ENCODE measurements around the gene NFIC.

The NFIC gene

DNA sequence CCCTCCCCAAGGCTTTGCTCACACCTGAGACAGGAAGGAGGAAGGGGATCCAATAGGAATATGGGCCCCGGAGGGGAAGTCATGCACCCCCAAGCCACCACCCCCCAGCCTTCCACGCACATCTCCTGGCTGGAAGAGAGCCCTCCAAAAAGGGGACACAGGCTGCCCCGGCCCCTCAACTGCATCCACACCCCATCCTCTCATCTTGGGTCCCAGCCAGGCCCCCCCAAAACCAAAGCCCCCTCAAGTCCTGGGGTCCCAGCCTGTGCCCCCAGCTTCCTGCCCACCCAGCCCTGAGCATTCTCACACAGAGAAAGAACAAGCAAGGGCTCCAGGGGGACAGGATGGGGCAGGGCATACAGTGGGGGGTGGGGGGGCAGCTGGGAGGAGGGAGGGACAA lies 101.8 kb downstream of the NFIC start:
- DNase-seq (ENCODE audit: low spot score): no peak

- DNase-seq (ENCODE audit: low spot score): no peak
Observed at GRCh38 chr19:3469638-3470499, 103.5 kb downstream of the NFIC start.

GRCh38 chr19:3470500-3471128 lies 104.2 kb downstream of the NFIC start:
- no peak for DNase-seq (ENCODE audit: low spot score)

DNA sequence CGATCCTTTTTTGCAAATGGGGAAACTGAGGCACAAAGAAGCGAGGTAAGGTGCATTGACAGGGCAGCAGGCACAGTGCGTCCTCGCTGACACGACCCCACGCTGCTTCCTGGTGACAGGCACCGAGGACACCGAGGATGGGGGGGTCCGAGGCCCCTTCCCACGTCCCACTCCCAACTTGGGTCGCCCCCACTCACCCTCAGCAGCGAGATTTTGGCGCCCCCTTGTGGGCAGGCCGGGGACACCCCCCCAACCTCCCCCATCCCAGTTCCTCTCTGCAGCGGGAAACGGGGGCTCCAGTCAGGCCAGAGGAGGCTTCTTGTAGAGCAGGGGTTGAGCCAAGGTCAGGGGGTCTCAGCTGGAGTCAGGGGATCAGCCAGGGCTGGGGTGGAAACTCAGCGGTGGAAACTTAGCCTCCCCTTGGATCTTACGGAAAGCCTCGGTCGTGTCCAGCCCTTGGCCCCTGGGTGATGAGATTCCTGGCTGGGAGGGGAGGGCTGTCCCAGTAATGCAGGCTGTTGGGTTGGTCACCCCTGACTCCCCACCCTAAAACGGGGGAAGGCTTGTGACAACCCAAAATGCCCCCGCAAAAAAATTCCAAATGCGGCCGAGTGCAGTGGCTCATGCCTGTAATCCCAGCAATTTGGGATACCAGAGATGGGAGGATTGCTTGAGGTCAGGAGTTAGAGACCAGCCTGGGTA lies 105.7 kb downstream of the NFIC start:
- DNase-seq (ENCODE audit: low spot score): peak; percentile 27

GRCh38 chr19:3474010-3474409 lies 107.6 kb downstream of the NFIC start:
- no peak for DNase-seq (ENCODE audit: low spot score)

DNA sequence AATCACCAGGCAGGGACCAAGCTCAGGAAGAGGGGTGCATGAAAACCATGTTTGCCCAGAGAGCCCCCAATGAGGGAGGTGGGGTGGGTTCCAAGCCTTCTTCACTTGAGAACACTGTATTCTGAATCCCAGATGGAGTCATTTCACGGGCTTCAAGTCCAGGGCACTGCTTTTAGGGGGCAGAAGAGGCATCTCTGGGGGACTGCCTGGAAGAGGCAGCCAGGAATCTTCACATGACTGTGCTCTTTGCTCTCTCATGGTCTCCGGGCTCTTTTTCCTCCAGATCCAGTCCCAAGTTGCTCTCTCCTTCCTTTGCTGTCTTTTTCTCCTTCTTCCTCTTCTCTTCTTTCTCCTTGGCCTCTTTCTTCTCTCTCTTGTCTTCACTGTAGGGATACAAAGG lies 108.2 kb downstream of the NFIC start:
- DNase-seq (ENCODE audit: low spot score): no peak

GRCh38 chr19:3475449-3475848 lies 109.1 kb downstream of the NFIC start:
- DNase-seq (ENCODE audit: low spot score): no peak

GRCh38 chr19:3476830-3477229 lies 110.4 kb downstream of the NFIC start:
- DNase-seq (ENCODE audit: low spot score): no peak

DNA sequence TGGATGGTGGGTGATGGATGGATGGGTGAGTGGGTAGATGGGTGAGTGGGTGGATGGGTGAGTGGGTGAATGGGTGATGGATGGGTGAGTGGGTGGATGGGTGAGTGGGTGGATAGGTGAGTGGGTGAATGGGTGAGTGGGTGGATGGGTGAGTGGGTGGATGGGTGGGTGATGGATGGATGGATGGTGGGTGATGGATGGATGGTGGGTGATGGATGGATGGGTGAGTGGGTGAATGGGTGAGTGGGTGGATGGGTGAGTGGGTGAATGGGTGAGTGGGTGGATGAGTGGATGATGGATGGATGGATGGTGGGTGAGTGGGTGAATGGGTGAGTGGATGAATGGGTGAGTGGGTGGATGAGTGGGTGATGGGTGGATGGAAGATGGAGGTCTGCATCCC lies 111.1 kb downstream of the NFIC start:
- DNase-seq (ENCODE audit: low spot score): no peak

DNA sequence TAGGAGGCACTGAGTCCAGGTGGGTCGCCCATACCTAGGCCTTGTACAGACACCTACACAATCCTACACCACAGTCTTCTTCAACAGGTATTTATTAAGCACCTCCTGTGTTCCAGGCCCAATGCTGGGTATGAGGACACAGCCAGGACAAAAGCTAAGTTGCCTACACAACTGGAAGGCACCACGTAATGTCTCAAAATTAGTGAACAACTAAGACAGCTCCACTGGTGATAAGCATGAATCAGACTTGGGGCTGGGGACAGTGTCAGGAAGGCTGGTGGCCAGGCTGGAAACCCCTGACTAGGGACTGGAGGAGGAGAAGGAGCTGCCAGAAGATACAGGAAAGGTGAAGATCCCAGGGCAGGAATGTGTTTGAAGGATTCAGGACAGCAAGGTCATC lies 111.6 kb downstream of the NFIC start:
- no peak for DNase-seq (ENCODE audit: low spot score)

DNA sequence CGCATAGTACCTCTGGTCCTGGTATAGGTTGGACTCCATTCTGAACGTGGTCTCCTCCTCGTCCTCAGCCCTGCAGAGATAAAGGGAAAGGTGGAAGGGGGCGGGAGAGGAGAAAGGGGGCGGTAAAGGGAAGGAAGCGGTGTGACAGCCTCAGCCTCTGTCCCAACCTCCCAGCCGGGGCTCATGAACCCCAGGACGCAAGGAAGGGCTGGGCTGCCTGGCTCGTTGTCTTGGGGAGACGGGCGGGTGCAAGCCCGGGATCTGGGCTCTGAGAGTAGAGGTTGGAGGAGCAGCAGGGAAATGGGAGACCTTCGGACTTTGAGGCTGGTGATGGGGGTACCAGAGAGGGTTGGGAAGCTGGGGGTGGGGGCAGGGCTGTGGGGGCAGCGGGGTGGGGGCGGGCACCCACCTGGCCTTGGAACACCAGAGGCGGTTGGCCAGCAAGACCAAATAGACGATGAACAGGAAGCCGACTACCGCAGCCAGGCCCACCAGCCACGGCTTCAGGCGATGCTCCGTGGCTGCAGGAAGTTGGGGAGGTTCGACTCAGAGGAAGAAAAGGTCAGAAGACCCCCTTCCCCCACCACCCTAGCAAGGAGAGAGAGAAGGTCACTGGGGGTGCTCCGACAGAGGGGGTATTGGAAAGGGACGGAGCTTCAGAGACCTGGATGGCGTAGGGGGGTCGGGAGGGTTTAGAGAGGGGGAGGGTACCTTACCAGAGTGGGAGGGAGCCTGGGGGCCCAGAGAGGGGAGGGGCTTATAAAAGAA lies 112.2 kb downstream of the NFIC start:
- no peak for DNase-seq (ENCODE audit: low spot score)

DNA sequence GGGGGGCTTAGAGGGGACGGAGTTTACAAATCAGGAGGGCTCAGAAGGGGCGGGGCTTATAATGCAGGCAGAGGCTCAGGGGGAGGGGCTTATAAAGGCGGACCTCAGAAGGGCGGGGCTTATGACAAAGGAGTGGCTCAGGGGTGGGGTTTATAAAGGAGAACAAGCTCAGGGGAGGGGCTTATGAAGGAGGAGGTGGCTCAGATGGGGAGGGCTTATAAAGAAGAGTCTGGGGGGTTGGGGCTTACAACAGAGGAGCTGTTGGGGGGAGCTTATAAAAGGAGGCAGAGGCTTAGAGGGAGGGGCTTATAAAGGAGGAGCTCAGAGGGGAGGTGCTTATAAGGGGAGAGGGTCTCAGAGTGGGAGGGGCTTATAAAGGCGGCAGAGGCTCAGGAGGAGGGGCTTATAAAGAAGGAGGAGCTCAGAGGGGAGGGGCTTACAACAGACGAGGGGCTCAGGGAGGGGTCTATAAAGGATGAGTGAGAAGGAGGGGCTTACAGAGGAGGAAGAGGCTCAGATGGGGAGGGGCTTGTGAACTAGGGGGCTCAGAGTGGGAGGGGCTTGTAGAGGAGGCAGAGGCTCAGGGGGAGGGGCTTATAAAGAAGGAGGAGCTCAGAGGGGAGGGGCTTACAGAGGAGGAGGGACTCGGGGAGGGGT lies 112.9 kb downstream of the NFIC start:
- DNase-seq (ENCODE audit: low spot score): peak; percentile 38

DNA sequence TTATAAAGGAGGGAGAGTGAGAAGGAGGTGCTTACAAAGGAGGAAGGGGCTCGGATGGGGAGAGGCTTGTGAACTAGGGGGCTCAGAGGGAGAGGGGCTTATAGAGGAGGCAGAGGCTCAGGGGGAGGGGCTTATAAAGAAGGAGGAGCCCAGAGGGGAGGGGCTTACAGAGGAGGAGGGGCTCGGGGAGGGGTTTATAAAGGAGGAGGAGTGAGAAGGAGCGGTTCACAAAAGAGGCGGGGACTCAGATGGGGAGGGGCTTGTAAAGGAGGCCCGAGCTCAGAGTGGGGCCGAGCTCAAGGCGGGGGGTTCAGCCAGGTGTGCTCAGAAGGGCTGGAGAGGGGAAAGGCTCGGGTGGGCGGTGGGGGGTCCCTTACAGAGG lies 113.4 kb downstream of the NFIC start:
- DNase-seq (ENCODE audit: low spot score): no peak

DNA sequence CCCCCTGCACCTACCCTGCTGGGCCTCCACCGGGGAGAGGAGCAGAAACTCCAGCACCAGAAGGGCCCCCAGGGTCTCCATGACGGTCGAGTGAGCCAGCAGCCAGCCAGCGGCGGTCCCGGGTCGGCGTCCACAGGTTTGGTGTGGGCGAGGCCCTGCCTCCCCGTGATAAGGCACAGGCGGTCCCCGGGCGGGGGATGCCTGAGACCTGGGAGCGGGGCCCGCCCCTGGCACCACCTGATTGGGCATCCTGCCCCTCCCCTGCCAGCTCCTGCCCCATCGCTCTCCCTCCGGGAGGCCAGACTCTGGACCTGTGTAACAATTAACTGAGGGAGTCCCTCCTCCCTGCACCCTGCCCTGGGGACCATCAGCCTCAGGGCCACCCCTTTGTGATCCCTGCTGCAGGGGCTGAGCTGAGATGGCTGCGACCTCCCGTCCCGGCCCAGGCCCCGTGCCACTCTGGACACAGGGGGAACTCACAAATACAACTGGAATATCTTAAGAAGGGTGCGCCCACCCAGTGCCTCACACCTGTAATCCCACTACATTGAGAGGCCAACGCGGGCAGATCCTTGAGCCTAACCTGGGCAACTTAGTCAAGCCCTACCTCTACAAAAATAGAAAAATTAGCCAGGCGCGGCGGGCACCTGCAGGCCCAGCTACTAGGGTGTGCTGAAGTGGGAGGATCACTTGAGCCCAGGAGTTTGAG lies 114.2 kb downstream of the NFIC start, which contains the start of gene SMIM24:
Gene SMIM24 (minus strand): TSS at position 143 of the 709 bp plus-strand sequence. CDS start 62 bp downstream, at position 81.
- DNase-seq (ENCODE audit: low spot score): no peak

- DNase-seq (ENCODE audit: low spot score): no peak
Observed at GRCh38 chr19:3481241-3482090, 115.1 kb downstream of the NFIC start.

GRCh38 chr19:3482507-3483225 lies 116.3 kb downstream of the NFIC start:
- no peak for DNase-seq (ENCODE audit: low spot score)

GRCh38 chr19:3483226-3483628 lies 116.8 kb downstream of the NFIC start, which contains the start of gene SMIM44:
SMIM44 (minus strand) TSS chr19:3483441; CDS start chr19:3483403, 38 bp downstream.
- no peak for DNase-seq (ENCODE audit: low spot score)

DNA sequence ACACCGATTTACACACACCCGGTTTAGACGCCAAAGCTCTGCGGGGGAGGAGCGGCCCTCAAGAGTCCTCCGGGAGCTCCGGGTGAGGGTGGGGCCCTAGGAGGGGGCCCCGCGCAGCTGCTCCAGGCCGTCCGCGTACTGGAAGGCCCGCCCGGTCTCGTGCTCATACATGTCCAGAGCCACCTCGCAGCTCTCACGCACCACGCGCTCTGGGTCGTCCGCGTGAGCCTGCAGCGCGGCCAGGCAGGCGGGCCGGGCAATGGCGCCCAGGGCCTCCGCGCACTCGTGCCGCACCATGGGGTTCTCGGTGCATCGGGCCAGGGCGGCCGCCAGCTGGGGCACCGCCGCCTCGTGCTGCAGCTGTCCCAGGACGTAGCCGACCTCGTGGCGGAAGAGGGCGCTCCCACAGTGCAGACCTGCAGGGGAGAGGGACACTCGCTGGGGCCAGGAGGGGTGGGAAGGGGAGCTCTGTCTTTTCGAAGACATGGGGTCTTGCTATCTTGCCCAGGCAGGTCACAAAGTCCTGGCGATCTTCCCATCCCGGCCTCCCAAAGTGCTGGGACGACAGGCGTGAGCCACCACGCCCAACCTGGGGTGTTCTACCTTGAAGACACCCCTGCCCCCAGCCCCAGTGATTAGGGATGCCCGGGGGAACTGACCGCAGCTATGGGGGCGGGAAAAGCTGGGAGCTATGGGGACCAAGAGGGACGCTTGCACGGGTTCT lies 125.2 kb downstream of the NFIC start:
- no peak for DNase-seq (ENCODE audit: low spot score)
